ENCODE measurements around the gene XYLT1.

XYLT1 gene

GRCh38 chr16:17302620-17303019, 168.1 kb downstream of the XYLT1 start:
- no peak for FAIRE-seq

DNA sequence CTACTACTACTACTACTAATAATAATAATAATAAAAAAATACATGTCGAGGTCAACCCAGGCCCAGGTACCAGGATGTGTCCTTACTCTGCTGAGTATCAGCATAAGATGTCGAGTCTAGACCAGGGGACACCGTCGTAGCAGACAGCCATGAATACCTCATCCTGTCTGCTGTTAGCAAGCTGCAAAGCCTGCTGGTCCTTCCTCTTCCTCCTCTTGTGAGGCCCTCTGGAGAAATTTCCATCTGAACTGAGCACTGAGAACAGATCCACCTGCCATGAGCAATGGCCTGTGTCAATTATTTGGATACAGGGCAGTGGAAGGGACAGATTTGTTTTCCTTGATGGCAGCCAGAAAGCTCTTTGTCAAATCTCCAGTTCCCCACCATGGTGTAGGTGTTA, 168.5 kb downstream of the XYLT1 start:
- FAIRE-seq: no peak

DNA sequence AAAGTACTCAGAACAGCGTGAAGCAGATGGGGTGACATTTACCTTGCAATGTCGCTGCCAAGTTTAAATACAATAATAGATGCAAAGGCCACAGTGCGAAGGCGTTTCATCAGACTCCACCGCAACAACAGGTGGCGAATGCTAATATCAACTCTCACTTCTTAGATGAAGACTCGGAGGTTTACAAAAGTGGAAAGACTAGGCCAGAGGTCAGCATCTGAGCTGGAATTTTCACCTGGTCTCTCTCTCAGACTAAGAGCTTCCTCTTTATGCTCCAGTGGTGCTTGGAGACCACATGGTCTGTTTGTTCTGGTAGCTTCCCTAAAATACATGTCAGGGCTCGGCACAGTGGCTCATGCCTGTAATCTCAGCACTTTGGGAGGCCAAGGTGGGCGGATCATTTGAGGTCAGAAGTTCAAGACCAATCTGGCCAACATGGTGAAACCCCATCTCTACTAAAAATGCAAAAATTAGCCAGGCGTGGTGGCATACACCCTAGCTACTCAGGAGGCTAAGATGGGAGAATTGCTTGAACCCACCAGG, 169.1 kb downstream of the XYLT1 start:
- no peak for FAIRE-seq

GRCh38 chr16:17301184-17301583, 169.6 kb downstream of the XYLT1 start:
- no peak for FAIRE-seq

- no peak for FAIRE-seq
These were observed 171.0 kb downstream of the XYLT1 start for GRCh38 chr16:17299790-17300189.

DNA sequence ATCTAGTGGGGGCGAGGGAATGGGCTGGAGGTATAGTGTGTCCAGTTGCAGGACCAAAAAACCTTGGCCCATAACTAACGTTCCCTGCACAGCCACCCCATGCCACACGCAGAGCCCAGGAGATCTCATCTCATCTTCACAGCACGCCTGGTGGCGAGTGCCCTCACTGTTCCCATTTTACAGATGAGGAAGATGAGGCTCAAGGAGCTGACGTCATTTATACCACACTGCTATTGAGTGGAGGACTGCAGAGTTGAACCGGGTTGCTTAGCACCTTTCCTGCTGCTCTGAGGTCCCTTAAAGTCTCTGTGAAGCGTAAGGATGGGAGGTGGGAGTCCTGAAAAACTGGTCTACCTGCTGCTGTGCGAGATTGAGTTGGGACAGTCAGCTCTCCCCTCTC, 172.5 kb downstream of the XYLT1 start:
- no peak for FAIRE-seq

DNA sequence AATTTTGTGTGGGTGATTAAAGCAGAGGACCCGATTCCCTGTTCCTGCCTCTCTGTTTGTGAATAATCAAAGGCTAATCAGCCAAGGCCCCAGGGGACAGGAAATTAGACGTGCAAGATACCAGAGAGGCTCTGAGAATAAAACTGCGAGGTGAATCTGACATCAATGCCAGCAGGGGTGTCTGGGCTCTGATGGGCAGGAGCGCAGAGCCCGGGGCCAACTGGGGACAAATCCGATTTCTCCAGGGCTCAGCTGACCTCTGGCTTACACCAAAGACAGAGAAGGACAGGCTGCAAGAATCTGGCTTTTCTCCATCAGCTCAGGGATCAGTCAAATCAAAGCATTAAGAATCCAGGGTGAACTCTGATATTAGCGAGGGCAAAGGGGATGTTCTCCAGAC, 174.3 kb downstream of the XYLT1 start:
- FAIRE-seq: no peak

GRCh38 chr16:17295948-17296347, 174.8 kb downstream of the XYLT1 start:
- no peak for FAIRE-seq

DNA sequence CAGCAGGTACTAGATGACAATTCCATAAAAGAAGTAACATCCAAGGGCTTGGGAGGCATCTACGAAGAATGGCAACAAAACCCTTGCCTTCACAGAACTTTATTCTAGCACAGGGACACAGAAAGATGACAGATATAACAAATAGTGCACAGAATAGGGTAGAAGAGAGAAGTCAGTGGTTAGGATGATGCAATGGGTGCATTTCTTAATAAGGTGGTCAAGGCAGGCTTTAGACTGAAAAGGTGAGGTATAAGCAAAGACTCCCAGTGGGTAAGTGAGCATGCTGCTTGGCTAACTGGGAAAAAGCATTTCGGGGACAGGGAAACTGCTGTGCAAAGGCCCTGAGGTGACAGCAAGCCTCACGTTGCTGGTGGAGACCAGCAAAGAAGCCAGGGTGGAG, 175.9 kb downstream of the XYLT1 start:
- no peak for FAIRE-seq

GRCh38 chr16:17293813-17294558, 176.8 kb downstream of the XYLT1 start:
- FAIRE-seq: no peak

DNA sequence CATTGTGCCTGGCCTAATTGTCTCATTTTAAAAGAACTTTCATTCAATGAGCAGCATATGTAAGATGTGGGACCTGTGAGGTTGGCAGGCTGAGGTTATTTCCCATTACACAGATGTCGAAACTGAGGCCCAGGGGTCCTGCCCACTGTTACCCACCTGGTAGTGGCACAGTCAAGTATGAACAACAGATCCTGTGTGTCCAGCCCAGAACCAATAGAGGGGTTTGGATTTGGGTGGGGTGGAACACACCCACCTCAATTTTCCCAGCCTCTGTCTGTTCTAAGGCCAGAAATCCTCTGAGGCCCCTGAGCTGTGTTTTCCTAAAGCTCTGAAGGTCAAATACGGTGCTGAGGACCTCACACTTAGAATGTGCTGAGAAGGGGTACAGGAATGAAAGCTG, 179.5 kb downstream of the XYLT1 start:
- FAIRE-seq: no peak

GRCh38 chr16:17289674-17290635, 180.8 kb downstream of the XYLT1 start:
- no peak for FAIRE-seq

DNA sequence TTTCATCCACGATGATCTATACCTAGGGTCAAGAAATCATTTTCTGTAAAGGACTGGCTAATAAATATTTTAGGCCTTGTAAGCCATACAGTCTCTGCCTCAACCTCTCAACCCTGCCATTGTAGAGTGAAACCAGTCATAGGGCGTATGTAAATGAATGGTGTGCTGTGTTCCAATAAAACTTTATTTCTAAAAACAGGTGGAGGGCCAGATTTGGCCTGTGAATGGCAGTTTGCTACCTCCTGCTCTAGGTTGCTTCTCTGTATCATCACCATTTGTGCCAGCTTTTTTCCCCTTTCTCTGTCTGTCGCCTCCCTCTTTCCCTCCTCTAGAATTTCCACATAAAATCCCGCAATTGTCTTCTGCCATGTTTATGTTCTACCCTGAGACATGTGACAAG, 181.7 kb downstream of the XYLT1 start:
- no peak for FAIRE-seq

GRCh38 chr16:17287166-17287800, 183.5 kb downstream of the XYLT1 start:
- no peak for FAIRE-seq

- no peak for FAIRE-seq
These were observed 184.3 kb downstream of the XYLT1 start for GRCh38 chr16:17286443-17286842.

- FAIRE-seq: no peak
These were observed 187.7 kb downstream of the XYLT1 start for GRCh38 chr16:17283016-17283415.

- FAIRE-seq: no peak
These were observed 188.5 kb downstream of the XYLT1 start for GRCh38 chr16:17282247-17282646.

- no peak for FAIRE-seq
These were observed 189.7 kb downstream of the XYLT1 start for GRCh38 chr16:17281052-17281451.

DNA sequence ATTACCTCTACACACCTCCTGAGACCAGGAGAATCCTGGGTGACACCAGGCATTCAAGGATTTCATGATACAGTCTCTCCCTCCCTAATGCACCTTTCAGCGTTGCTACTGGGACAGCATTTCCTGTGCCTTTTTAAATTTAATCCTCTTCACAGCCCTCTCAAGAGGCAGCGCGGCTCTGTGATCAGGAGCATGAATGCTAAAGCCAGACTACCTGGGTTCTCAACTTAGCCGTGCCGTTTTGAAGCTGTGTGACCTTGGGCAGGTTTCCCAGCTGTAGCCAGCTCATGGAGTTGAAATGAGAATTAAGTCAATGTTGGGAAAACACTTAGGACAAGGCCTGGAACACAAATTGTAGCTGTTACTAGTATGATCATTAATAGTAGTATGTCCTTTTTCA, 191.8 kb downstream of the XYLT1 start:
- FAIRE-seq: no peak

GRCh38 chr16:17277981-17278381, 192.8 kb downstream of the XYLT1 start:
- FAIRE-seq: no peak

DNA sequence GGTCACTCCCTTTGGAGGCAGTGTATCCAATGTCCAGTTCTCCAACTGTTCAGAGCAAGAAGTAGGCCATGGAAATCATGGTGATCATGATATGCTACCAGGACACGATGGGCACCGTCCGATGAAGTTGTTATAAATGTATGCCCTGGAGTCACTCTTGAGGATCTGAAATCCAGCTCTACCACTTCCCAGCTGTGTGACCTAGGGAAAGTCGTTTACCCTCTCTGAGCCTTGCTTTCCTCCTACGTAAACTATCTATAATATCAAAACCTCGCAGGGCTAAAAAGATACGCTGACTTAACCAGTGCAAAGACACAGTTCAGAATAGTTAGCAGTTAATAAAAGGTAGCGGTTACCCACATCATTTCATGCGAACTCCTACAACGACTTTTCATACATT, 194.2 kb downstream of the XYLT1 start:
- FAIRE-seq: no peak

GRCh38 chr16:17276010-17276530, 194.7 kb downstream of the XYLT1 start:
- FAIRE-seq: no peak

Measured in islet of Langerhans (tissue), 1 donor.